Adrenal gland (tissue), 5 donors: ENCODE data around the gene ADH1C.

ENCODE experiments used
- POLR2A ChIP-seq, 2 donors: fragments of 450-650 bp; IDR thresholded peaks; one replicate each; pipeline ENCODE4 v1.6.1; 2017; ENCODE audit warnings: antibody characterized with exemption in 2 of 2, mild to moderate bottlenecking in 2 of 2, moderate library complexity in 1 of 2
- TF ChIP-seq, protein P1 (sequence below), 6 experiments: fragments of 450-650 bp in 4 of 6; fragments of 200-600 bp in 2 of 6; sonication (generic) in 1 of 6; IDR thresholded peaks; 1 replicate in 5 of 6; 2 replicates in 1 of 6; pipeline versions ENCODE4 v1.5.1 to v1.8.0; 2016 to 2021; ENCODE audit warnings: antibody characterized with exemption in 6 of 6, mild to moderate bottlenecking in 2 of 6, moderate library complexity in 1 of 6
- donor health status: DM: no; HTN: no; CAD: no.

DNA sequence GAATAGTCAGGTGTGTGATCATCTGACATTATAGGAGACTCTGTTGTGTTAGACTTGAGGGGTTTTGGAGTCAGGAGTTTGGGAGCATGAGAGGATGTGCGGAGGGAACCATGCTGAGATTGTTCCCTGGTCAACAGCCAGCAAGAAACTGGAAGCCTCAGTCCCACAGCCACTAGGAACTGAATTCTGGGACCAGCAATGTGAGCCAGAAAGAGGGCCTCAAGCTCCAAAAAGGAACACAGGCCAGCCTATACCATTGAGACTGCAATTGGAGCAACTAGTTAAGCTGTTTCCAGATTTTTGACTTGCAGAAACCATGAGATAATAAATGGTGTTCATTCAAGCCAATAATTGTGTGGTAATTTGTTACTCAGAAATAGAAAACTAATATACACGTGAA lies 22.7 kb downstream of the ADH1C start:
- TF ChIP-seq, protein P1, sequence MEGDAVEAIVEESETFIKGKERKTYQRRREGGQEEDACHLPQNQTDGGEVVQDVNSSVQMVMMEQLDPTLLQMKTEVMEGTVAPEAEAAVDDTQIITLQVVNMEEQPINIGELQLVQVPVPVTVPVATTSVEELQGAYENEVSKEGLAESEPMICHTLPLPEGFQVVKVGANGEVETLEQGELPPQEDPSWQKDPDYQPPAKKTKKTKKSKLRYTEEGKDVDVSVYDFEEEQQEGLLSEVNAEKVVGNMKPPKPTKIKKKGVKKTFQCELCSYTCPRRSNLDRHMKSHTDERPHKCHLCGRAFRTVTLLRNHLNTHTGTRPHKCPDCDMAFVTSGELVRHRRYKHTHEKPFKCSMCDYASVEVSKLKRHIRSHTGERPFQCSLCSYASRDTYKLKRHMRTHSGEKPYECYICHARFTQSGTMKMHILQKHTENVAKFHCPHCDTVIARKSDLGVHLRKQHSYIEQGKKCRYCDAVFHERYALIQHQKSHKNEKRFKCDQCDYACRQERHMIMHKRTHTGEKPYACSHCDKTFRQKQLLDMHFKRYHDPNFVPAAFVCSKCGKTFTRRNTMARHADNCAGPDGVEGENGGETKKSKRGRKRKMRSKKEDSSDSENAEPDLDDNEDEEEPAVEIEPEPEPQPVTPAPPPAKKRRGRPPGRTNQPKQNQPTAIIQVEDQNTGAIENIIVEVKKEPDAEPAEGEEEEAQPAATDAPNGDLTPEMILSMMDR (IDR thresholded peaks at IDR 0.05): no peak
- TF ChIP-seq POLR2A (IDR thresholded peaks at IDR 0.05): no peak
